K562 (cell line): Measurements from ENCODE around the gene CMTR1. TPM values are rescaled to one million over a fixed set of nuclear protein-coding genes. Genes with fewer than 3 reads are reported as not detected.

Experiments
- ATAC-seq: fragments of 200-7000 bp; cut with Tn5 transposase; 3 replicates; pipeline ENCODE4 v1.9.1; 2020; ENCODE audit warnings: moderate library complexity
- BruUV-seq: library from RNA; stranded (reverse); fragments of 400-500 nt; replicated peaks from 2 replicates; lab custom pipeline; 2021; lab: Mats Ljungman, UMichigan
- CTCF ChIA-PET: fragments of 300-600 bp; formaldehyde crosslinking; extraction: SDS; loops from one replicate; lab custom pipeline; 2021; ENCODE audit warnings: low intra/inter-chr PET ratio; lab: Yijun Ruan, JAX
- POLR2A ChIA-PET: fragments of 300-600, 350-650 bp; sonication (Branson Sonifier 250); formaldehyde crosslinking; extraction: SDS; loops from one replicate; lab custom pipeline; 2021; ENCODE audit warnings: antibody characterized with exemption, inconsistent platforms; lab: Yijun Ruan, JAX
- DNase-seq, 4 experiments: peaks; one replicate each; pipeline versions ENCODE4 v3.0.0 to v3.0.0-alpha.2; 2011 to 2018; ENCODE audit warnings: low spot score in 3 of 4, mixed read lengths in 3 of 4; ENCODE audit errors: extremely low read depth in 1 of 4
- FAIRE-seq: peaks from 2 replicates; lab custom pipeline; 2011; peaks lifted over from hg19 to GRCh38; lab: Jason Lieb, UNC
- H2AFZ ChIP-seq: 2 replicates; pipeline ENCODE4 v1.6.0; 2011; ENCODE audit warnings: low read depth, low read length, control low read depth, inconsistent platforms
- H3K27ac ChIP-seq: fragments of 200-600 bp; 3 replicates; pipeline ENCODE4 v1.8.0; 2011; ENCODE audit warnings: low read depth, mild to moderate bottlenecking, control low read depth, inconsistent platforms, low read length, moderate library complexity, mixed read lengths; ENCODE audit errors: extremely low read depth
- H3K27me3 ChIP-seq, 2 experiments: fragments of 300-600 bp in 1 of 2; 2 replicates in 1 of 2; 3 replicates in 1 of 2; pipeline versions ENCODE4 v1.6.0 to v1.8.0; 2011; ENCODE audit warnings: inconsistent platforms in 2 of 2, low read length in 2 of 2, mild to moderate bottlenecking in 1 of 2, mixed read lengths in 1 of 2, moderate library complexity in 1 of 2; ENCODE audit not compliant: control insufficient read depth in 2 of 2, insufficient read depth in 2 of 2
- H3K36me3 ChIP-seq: fragments of 300-600 bp; 3 replicates; pipeline ENCODE4 v1.8.0; 2011; ENCODE audit warnings: mild to moderate bottlenecking, low read length, inconsistent platforms; ENCODE audit not compliant: control insufficient read depth, insufficient read depth
- H3K4me1 ChIP-seq, 2 experiments: fragments of 200-600 bp in 1 of 2; replicated peaks in 1 of 2; 2 replicates in 1 of 2; 3 replicates in 1 of 2; pipeline versions ENCODE4 v1.5.1 to v1.8.0; 2011; ENCODE audit warnings: inconsistent platforms in 2 of 2, low read length in 2 of 2, mild to moderate bottlenecking in 1 of 2, mixed read lengths in 1 of 2, moderate library complexity in 1 of 2; ENCODE audit not compliant: control insufficient read depth in 2 of 2, insufficient read depth in 2 of 2
- H3K4me2 ChIP-seq: 2 replicates; pipeline ENCODE4 v1.6.1; 2011; ENCODE audit warnings: low read length, control low read depth, inconsistent platforms, mixed read lengths; ENCODE audit not compliant: insufficient read depth
- H3K4me3 ChIP-seq: fragments of 200-600 bp; sonication (generic), shearing (Covaris generic); 2 replicates; pipeline ENCODE4 v1.5.1; 2016; ENCODE audit warnings: control low read depth, inconsistent platforms
- H3K79me2 ChIP-seq: fragments of 200-600 bp; 3 replicates; pipeline ENCODE4 v1.8.0; 2011; ENCODE audit warnings: low read length, inconsistent platforms; ENCODE audit not compliant: control insufficient read depth, insufficient read depth
- H3K9ac ChIP-seq, 2 experiments: 2 replicates each; pipeline versions ENCODE4 v1.6.0 to v1.6.1; 2011; ENCODE audit warnings: low read depth in 2 of 2, low read length in 2 of 2, control low read depth in 1 of 2, inconsistent platforms in 1 of 2, mild to moderate bottlenecking in 1 of 2, mixed read lengths in 1 of 2; ENCODE audit not compliant: insufficient read depth in 1 of 2
- H3K9me1 ChIP-seq: one replicate; pipeline ENCODE4 v1.6.0; 2011; ENCODE audit warnings: inconsistent platforms, mild to moderate bottlenecking, low read length, moderate library complexity; ENCODE audit not compliant: control insufficient read depth, insufficient read depth
- H3K9me3 ChIP-seq: replicated peaks from 2 replicates; pipeline ENCODE4 v1.5.1; 2011; ENCODE audit warnings: low read depth, low read length, inconsistent platforms; ENCODE audit not compliant: control insufficient read depth, insufficient read depth
- H4K20me1 ChIP-seq: replicated peaks from 2 replicates; pipeline ENCODE4 v1.6.1; 2011; ENCODE audit warnings: low read length, inconsistent platforms, mixed read lengths; ENCODE audit not compliant: control insufficient read depth, insufficient read depth
- HMGN3 ChIP-seq: IDR thresholded peaks from 2 replicates; pipeline ENCODE4 v1.6.1; 2011; ENCODE audit warnings: borderline replicate concordance, low read depth, mild to moderate bottlenecking, mixed read lengths, low read length; ENCODE audit not compliant: insufficient read length; ENCODE audit errors: extremely low read depth
- KDM5B ChIP-seq: fragments of 200-600 bp; sonication (generic); IDR thresholded peaks from 2 replicates; pipeline ENCODE4 v1.6.1; 2012; ENCODE audit warnings: low read depth, mild to moderate bottlenecking, moderate library complexity, low read length, control low read depth, inconsistent platforms; ENCODE audit not compliant: insufficient replicate concordance
- NFXL1 ChIP-seq: fragments of 450-650 bp; formaldehyde crosslinking; IDR thresholded peaks from 2 replicates; pipeline ENCODE4 v1.4.0; 2021; ENCODE audit warnings: mild to moderate bottlenecking
- SMARCA4 ChIP-seq: fragments of 450-650 bp; IDR thresholded peaks from 2 replicates; pipeline ENCODE4 v1.6.1; 2016
- SP2 ChIP-seq: IDR thresholded peaks from 2 replicates; pipeline ENCODE4 v1.6.1; 2011; ENCODE audit warnings: mild to moderate bottlenecking, low read depth, low read length, moderate library complexity; ENCODE audit not compliant: poor library complexity, severe bottlenecking; ENCODE audit errors: extremely low read depth
- SRSF1 ChIP-seq: fragments of 200-400 bp; formaldehyde crosslinking; IDR thresholded peaks from 2 replicates; pipeline ENCODE4 v1.6.1; 2017; ENCODE audit warnings: mild to moderate bottlenecking, low read depth, low read length, moderate library complexity
- ZNF668 ChIP-seq: fragments of 250-450 bp; sonication (Bioruptor Pico); IDR thresholded peaks from 2 replicates; pipeline ENCODE4 v1.8.0; 2022; ENCODE audit warnings: mild to moderate bottlenecking, inconsistent platforms
- ZNF766 ChIP-seq: fragments of 200-800 bp; sonication (Bioruptor generic); conservative IDR thresholded peaks from 2 replicates; pipeline ENCODE4 v1.6.1; 2016; ENCODE audit warnings: missing genetic modification characterization, missing compliant biosample characterization
- WGBS: fragments of 100-300 bp; shearing (Covaris generic); methylation state at CpG from one replicate; pipeline ENCODE4 v1.1.6; 2016; ENCODE audit warnings: low coverage, mixed read lengths; ENCODE audit not compliant: insufficient coverage; ENCODE audit errors: missing lambda C conversion rate; 5-methylcytosine and 5-hydroxymethylcytosine counted together
- in situ Hi-C: fragments of 300-500 bp; cut with MboI; formaldehyde crosslinking; loops from 4 replicates; pipeline ENCODE4 v1.15.0; 2018; ENCODE audit warnings: inconsistent platforms, mixed read lengths
- intact Hi-C: fragments of 100-400 bp; cut with micrococcal nuclease; formaldehyde crosslinking; loops from 2 replicates; pipeline ENCODE4 v1.14.2; 2022
- polyA plus RNA-seq, 8 experiments: library from polyadenylated mRNA; depleted of rRNA in 4 of 8; stranded (reverse) in 5 of 8; unstranded in 3 of 8; fragments of >200 nt; fragmentation: Nextera tagmentation in 2 of 8; fragmentation: Illumina TruSeq in 1 of 8; extraction: Ambion mirVana in 2 of 8; extraction: Trizol in 1 of 8; gene quantifications; 2 replicates each; pipeline versions ENCODE4 v1.2.1 to v1.2.3, GENCODE V29; 2011 to 2014; ENCODE audit warnings: inconsistent platforms in 1 of 8, missing spikeins in 1 of 8
- total RNA-seq, 7 experiments: library from RNA; depleted of rRNA in 6 of 7; stranded (reverse); fragments of >200 nt in 6 of 7; fragmentation: Illumina TruSeq in 2 of 7; extraction: Trizol in 2 of 7; gene quantifications; 2 replicates each; pipeline versions ENCODE4 v1.2.1 to v1.2.3, GENCODE V29; 2011 to 2021; ENCODE audit warnings: low replicate concordance in 1 of 7
- TF ChIP-seq, protein P1 (sequence below): fragments of 250-450 bp; sonication (Bioruptor Pico); IDR thresholded peaks from 2 replicates; pipeline ENCODE4 v1.5.0; 2022; ENCODE audit warnings: mild to moderate bottlenecking
- TF ChIP-seq, protein P2 (sequence below): fragments of 250-450 bp; sonication (Bioruptor Pico); IDR thresholded peaks from 2 replicates; pipeline ENCODE4 v1.8.0; 2021; ENCODE audit warnings: moderate library complexity, mild to moderate bottlenecking, inconsistent platforms
- TF ChIP-seq, protein P3 (sequence below), 2 experiments: fragments of 200-800 bp in 1 of 2; sonication (Bioruptor generic) in 1 of 2; sonication (generic) in 1 of 2; formaldehyde crosslinking in 1 of 2; IDR thresholded peaks in 1 of 2; conservative IDR thresholded peaks in 1 of 2; 2 replicates each; pipeline versions ENCODE4 v1.5.0 to v1.6.1; 2016 to 2020; ENCODE audit warnings: missing compliant biosample characterization in 1 of 2, missing genetic modification characterization in 1 of 2, missing genetic modification reagents in 1 of 2
- TF ChIP-seq, protein P4 (sequence below), 2 experiments: IDR thresholded peaks in 1 of 2; conservative IDR thresholded peaks in 1 of 2; 2 replicates each; pipeline ENCODE4 v1.6.1; 2016; ENCODE audit warnings: low read depth in 2 of 2, mild to moderate bottlenecking in 1 of 2, missing compliant biosample characterization in 1 of 2, missing genetic modification characterization in 1 of 2, moderate library complexity in 1 of 2
- TF ChIP-seq, protein P5 (sequence below): fragments of 250-450 bp; sonication (Bioruptor Pico); IDR thresholded peaks from 2 replicates; pipeline ENCODE4 v1.8.0; 2021; ENCODE audit warnings: borderline replicate concordance, mild to moderate bottlenecking, moderate library complexity; ENCODE audit not compliant: poor library complexity, severe bottlenecking

Gene CMTR1
- total and polyA plus RNA-seq, 9 of the 15 experiments (the other 6 are each of a cell fraction or from before 2014, with no cell fraction given), result 2.9 to 63.5 (median 49.5) TPM

DNA sequence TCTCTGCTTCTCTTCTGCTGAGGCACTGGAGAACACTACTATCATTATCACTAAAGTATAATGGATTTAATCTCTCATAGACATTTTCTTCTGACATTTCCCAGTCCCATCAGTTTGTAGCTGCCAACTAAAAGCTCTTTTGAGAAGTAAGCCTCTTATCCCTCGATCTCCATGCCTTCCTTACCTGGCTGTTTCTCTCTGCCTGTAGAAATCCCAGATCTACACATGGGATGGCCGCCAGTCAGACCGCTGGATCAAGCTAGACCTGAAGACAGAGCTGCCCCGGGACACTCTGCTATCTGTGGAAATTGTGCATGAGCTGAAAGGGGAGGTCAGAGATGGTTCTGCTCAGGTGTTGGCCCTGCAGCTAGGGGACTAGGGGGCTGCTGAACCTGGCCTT lies 41.3 kb downstream of the CMTR1 start:
- 80% methylated on average over 4 of the region's 4 CpGs for WGBS
- BruUV-seq, result no TSS peak

More for the DNA sequence above, 41.3 kb downstream of the CMTR1 start:
- H2AFZ ChIP-seq, result no peak overlapping the region
- no peak for TF ChIP-seq NFXL1 (CRISPR knock-in tag)
- no peak for TF ChIP-seq ZNF668 (CRISPR knock-in tag)
- TF ChIP-seq SP2, result no peak
- no peak for TF ChIP-seq ZNF766 (CRISPR knock-in tag)
- no peak for TF ChIP-seq SRSF1
- no peak for TF ChIP-seq HMGN3
- TF ChIP-seq, protein P1, sequence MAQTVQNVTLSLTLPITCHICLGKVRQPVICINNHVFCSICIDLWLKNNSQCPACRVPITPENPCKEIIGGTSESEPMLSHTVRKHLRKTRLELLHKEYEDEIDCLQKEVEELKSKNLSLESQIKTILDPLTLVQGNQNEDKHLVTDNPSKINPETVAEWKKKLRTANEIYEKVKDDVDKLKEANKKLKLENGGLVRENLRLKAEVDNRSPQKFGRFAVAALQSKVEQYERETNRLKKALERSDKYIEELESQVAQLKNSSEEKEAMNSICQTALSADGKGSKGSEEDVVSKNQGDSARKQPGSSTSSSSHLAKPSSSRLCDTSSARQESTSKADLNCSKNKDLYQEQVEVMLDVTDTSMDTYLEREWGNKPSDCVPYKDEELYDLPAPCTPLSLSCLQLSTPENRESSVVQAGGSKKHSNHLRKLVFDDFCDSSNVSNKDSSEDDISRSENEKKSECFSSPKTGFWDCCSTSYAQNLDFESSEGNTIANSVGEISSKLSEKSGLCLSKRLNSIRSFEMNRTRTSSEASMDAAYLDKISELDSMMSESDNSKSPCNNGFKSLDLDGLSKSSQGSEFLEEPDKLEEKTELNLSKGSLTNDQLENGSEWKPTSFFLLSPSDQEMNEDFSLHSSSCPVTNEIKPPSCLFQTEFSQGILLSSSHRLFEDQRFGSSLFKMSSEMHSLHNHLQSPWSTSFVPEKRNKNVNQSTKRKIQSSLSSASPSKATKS (CRISPR knock-in tag), result no peak
- TF ChIP-seq, protein P2, sequence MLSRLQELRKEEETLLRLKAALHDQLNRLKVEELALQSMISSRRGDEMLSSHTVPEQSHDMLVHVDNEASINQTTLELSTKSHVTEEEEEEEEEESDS (CRISPR knock-in tag), result no peak
- TF ChIP-seq, protein P3, sequence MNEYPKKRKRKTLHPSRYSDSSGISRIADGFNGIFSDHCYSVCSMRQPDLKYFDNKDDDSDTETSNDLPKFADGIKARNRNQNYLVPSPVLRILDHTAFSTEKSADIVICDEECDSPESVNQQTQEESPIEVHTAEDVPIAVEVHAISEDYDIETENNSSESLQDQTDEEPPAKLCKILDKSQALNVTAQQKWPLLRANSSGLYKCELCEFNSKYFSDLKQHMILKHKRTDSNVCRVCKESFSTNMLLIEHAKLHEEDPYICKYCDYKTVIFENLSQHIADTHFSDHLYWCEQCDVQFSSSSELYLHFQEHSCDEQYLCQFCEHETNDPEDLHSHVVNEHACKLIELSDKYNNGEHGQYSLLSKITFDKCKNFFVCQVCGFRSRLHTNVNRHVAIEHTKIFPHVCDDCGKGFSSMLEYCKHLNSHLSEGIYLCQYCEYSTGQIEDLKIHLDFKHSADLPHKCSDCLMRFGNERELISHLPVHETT (CRISPR knock-in tag; conservative IDR thresholded peaks at IDR 0.05 in 1 of 2, IDR thresholded peaks at IDR 0.05 in 1 of 2), result no peak
- no peak for TF ChIP-seq SMARCA4
- TF ChIP-seq KDM5B, result no peak
- TF ChIP-seq, protein P4, sequence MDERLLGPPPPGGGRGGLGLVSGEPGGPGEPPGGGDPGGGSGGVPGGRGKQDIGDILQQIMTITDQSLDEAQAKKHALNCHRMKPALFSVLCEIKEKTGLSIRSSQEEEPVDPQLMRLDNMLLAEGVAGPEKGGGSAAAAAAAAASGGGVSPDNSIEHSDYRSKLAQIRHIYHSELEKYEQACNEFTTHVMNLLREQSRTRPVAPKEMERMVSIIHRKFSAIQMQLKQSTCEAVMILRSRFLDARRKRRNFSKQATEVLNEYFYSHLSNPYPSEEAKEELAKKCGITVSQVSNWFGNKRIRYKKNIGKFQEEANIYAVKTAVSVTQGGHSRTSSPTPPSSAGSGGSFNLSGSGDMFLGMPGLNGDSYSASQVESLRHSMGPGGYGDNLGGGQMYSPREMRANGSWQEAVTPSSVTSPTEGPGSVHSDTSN (CRISPR knock-in tag; IDR thresholded peaks at IDR 0.05; ENCODE audit: low read depth), result no peak
- TF ChIP-seq, protein P4 (tag; conservative IDR thresholded peaks at IDR 0.05; ENCODE audit: low read depth), result no peak
- TF ChIP-seq, protein P5, sequence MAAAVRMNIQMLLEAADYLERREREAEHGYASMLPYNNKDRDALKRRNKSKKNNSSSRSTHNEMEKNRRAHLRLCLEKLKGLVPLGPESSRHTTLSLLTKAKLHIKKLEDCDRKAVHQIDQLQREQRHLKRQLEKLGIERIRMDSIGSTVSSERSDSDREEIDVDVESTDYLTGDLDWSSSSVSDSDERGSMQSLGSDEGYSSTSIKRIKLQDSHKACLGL, result no peak
- no peaks in the 10 kb centered on the region for H3K9me3 ChIP-seq
- in situ Hi-C loops, result loop anchor here (5.0 kb wide), 1 partner anchor 92 kb away; no protein-coding TSS in a partner anchor
- no peak for DNase-seq
- peaks cover 0 to 5% of the 10 kb centered on the region in 2 experiments; a peak in 3 of 5 replicates for H3K4me1 ChIP-seq
- FAIRE-seq, result no peak
- H3K36me3 ChIP-seq, result peaks cover 87% of the 10 kb centered on the region
- H4K20me1 ChIP-seq, result 0 out of 2 replicates have a peak, but pooled peaks cover 8% of the 10 kb centered on the region
- H3K9me1 ChIP-seq, result no peaks in the 10 kb centered on the region
- H3K27me3 ChIP-seq, result no peaks in the 10 kb centered on the region
- H3K79me2 ChIP-seq, result no peaks in the 10 kb centered on the region
- intact Hi-C loops, result no loop called here
- no peak overlapping the region for H3K4me2 ChIP-seq
- POLR2A ChIA-PET, result interaction anchor here (0.7 to 2.7 kb wide), 3 partner anchors 14 to 69 kb away, joined by 3 to 10 read pairs (median 3); no protein-coding TSS in a partner anchor
- H3K27ac ChIP-seq, result no peak overlapping the region
- H3K4me3 ChIP-seq, result no peak overlapping the region
- CTCF ChIA-PET, result interaction anchor here (0.6 kb wide), 1 partner anchor 134 kb away, joined by 3 read pairs; no protein-coding TSS in a partner anchor
- no peak for ATAC-seq
- no peak overlapping the region for H3K9ac ChIP-seq
